PC-9 (cell line): ENCODE measurements around the gene FAM162A.

Experiments
- EZH2 ChIP-seq: fragments of 200-600 bp; sonication (generic); IDR thresholded peaks from 2 replicates; pipeline ENCODE4 v1.8.0; 2017; ENCODE audit warnings: antibody characterized with exemption, low read depth
- TF ChIP-seq, protein P1 (sequence below): fragments of 200-600 bp; sonication (generic); conservative IDR thresholded peaks from 2 replicates; pipeline ENCODE4 v1.6.1; 2017; ENCODE audit warnings: mixed run types, antibody characterized with exemption, mild to moderate bottlenecking, moderate library complexity

DNA sequence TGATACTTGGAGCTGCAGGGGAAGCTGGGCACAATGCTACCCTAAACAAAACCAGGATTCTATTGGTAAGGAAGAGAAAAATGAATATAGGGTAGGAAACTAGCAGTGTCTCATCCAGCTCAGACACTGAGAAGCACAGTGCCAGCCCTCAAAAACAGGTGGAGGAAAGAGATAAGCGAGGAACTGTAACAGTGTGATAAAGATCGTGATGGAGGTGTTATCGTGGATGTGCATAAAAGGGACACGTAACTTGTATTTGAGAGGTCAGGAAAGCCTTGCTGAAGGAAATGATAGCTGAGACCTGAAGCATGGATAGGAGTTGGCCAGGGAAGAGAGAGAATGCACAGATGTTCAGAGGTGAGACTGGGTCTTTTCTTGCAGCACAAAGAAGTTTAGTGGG lies 28.4 kb upstream of the FAM162A start:
- TF ChIP-seq, protein P1, sequence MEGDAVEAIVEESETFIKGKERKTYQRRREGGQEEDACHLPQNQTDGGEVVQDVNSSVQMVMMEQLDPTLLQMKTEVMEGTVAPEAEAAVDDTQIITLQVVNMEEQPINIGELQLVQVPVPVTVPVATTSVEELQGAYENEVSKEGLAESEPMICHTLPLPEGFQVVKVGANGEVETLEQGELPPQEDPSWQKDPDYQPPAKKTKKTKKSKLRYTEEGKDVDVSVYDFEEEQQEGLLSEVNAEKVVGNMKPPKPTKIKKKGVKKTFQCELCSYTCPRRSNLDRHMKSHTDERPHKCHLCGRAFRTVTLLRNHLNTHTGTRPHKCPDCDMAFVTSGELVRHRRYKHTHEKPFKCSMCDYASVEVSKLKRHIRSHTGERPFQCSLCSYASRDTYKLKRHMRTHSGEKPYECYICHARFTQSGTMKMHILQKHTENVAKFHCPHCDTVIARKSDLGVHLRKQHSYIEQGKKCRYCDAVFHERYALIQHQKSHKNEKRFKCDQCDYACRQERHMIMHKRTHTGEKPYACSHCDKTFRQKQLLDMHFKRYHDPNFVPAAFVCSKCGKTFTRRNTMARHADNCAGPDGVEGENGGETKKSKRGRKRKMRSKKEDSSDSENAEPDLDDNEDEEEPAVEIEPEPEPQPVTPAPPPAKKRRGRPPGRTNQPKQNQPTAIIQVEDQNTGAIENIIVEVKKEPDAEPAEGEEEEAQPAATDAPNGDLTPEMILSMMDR, result no peak
- TF ChIP-seq EZH2, result no peak
